HG03066 (cell line): ENCODE results near the gene VGLL1.

Source experiments
- ATAC-seq: cut with Tn5 transposase; IDR thresholded peaks from one replicate; pipeline ENCODE4 v1.9.1; 2021; ENCODE audit warnings: low read depth; ENCODE audit not compliant: unreplicated experiment

VGLL1 gene

DNA sequence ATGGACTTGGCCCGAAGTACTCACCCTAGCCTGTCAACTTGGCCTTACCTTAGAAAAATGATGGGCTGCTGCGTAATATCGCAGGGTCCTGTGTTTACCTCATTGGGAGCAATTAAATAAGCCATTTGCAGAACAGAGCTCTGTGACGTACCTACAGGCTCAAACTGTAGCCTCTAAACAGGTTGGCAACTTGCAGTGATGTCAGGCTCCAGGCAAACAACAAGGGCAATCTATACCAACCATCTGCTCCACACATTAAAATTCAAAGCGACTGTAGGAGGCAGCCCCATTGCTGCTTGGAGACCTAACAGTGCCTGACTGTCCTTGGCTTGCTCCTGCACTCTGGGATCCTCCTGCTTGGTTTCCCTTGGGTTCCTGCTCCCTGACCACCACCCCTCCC, 17.2 kb downstream of the VGLL1 start:
- ATAC-seq = no peak

DNA sequence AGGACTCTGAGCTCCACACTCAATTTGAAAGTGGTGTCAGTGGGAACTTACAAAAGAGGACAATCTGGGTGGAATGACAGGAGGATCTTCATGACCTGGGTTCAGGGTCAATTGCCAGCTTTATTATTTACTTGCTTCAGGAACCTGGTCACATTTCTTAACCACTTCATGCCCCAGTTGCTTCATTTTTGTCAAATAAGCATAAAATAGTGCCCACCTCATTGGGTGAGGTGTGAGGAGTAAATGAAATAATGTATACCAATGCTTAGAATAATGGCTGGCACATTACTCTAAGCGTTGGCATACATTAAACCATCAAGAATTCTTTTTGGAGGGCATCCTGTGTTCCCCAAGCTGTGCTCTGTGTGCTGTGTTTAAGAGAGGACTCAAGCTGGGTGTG, 19.4 kb downstream of the VGLL1 start:
- no peak for ATAC-seq

DNA sequence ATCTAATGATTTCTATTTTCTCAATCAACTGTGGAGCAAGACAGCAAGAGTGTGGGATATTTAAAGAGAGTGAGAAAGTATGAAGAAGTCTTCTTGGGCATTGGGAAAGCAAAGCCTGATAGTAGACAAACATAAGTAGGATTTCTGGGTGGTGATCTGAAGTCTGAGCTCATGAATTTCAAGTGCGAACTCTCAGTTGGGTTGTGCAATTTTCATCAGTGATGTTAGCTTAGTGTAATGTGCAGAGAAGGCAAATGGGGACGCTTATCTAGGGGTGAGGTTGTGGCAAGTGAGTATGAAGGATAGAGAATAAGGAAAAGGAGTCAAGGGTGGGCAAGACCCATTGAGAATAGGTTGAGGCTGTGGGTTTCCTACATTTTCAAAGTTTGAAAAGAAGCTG, 23.7 kb downstream of the VGLL1 start:
- ATAC-seq = no peak

DNA sequence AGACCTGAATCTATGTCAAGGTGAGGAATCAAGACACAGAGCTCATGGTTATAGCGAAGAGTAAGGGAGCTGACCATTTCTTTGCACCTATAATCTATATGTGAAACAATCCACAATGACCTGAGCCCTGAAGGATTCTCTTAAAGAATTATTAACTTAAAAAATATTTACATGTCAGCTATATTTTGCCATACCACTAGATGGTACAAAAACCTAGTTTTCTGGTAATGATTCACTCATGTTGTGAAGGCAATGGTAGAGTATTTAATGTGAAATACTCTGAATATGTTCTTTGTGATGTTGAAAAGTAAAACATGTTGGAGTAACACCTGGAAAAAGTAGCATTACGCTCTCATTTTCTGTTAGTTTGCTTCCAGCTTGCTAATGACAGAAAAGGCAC, 40.0 kb downstream of the VGLL1 start:
- ATAC-seq = no peak

DNA sequence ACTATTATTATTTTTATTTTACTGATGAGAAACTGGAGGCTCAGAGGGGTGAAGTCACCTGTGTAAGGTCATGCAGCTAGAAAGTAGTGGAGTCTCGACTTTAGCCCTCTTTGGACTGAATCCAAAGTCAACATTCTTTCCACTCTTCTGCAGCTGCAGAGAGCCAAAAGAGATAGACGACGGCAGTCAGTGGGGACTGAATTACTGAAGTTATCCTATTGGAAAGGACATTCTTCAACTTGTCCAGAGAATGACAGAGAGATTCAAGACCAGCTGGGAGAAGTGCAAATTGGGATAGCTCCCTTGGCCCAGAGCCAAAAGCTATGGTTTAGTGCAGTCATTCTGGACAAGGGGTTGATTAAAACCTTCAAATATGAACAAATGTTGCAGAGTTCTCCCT, 42.5 kb downstream of the VGLL1 start:
- no peak for ATAC-seq

DNA sequence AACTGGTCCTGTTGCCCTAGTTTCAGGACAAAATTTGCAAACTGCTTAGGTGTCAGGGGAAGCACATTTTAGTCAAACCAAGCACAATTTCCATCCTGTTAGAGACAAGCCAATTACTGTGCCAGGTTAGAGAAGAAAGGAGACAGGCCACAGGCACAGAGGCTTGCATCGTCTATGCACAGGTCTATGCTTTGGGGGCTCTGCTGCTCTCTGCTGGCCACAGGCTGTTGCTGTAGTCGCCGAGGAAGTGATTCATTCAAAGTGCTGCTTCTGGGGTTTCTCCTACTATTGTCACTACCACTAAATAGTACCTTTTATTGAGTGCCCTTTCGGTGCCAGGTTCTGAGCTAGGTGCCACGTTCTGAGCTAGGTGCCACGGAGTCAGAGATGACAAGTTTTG, 45.5 kb downstream of the VGLL1 start:
- peak; percentile 97 for ATAC-seq

DNA sequence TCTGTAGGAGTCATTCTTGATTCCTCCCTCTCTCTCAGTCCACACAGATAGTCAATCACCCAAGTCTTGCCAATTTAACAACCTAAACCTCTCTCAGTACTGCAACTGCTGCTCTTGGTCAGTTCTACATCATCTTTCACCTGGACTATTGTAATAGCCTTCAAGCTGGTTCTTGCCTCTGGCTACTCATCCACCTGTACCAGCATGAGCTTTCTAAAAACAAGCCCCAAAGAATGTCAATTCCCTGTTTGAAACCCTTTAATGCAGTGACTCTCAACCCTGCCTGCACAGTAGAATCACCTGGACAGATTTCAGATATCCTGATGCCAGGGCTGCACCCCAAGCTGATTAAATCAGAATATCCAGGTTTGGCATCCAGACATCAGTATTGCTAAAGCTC, 48.3 kb downstream of the VGLL1 start:
- no peak for ATAC-seq

DNA sequence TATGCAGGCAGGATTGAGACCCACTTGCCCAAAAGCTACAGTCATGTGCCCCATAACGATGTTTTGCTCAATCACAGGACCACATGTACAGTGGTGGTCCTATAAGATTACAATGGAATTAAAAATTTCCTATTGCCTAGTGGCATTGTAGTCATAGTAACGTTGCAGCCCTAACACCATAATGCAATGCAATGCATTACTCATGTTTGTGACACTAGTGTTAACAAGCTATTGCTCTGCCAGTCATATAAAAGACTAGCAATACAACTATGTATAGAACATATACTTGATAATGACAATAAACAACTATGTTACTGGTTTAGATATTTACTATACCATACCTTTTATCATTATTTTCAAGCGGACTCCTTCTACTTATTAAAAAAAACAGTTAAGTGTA, 50.6 kb downstream of the VGLL1 start:
- ATAC-seq = no peak

DNA sequence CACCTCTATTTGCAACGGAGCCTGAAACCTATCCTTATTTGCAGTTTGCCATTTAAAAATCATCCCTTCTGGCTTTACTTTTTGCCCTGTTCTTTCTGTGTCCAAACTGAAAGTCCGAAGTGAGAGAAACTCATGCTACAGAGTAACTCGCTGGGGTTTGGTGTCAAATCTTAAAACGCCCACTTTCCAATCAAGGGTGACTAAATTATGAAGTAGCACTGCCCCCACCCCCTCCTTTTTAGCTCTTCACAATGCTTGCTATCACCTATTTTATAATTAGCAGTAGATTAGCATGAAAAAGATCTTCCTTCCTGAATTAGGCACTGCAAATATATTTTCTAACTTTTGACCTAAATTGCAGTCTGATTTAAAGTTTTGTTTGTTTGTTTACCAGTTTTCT, 52.5 kb downstream of the VGLL1 start:
- peak; percentile 71 for ATAC-seq

DNA sequence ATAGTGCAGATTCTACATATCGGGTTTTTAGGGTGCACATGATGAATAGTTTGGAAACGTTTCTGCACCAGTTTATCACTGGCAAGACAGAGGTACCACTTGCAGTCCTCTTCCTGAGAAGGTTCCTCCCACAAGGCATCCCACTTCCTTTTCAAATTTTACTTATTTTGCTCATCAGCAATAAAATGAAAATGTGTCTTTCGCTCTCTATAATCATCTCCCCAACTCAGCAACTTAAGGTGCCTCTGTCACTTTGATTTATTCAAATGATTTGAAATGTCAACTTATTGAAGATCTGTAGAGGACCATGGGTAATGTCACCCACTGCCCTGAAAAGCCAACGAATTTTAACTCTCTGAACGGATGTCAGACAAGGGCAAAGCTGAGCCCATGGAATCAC, 53.2 kb downstream of the VGLL1 start:
- no peak for ATAC-seq

DNA sequence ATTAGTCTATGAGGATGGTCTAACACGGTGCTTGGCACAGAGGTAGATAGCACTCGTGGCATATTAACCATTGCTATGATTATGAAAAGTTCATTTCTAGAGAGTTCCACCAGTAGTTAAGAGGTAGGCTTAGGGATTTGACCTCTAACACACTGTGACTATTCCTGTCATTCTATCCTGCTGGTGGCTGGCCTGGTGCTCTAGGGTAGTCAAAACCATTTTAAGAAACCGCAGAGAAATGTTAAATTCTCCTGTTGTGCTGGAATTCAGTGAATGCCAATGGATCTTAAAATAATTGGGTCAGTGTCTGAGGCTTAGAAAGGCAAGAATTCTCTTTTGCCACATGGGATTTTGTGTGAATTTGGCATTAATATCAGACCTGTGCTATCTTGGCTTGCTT, 53.9 kb downstream of the VGLL1 start:
- no peak for ATAC-seq

DNA sequence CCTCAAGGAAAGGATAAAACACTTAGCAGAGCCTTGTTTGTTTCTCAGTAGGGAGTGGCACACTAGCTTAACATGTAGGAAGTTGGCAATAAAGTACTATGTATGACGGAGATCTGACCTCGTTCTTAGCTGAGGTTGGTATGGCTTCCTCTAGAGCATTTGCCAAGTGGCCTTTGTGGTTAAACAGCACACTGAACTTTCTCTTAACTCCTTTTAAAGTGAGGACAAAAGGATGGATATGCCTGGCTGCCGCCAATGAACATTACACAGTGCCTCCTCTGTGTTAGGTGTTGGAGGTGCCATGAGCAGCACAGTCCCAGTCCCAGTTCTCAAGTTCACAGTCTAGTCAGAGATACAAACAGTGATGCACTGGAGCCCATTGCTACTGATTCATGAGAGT, 54.4 kb downstream of the VGLL1 start:
- no peak for ATAC-seq

DNA sequence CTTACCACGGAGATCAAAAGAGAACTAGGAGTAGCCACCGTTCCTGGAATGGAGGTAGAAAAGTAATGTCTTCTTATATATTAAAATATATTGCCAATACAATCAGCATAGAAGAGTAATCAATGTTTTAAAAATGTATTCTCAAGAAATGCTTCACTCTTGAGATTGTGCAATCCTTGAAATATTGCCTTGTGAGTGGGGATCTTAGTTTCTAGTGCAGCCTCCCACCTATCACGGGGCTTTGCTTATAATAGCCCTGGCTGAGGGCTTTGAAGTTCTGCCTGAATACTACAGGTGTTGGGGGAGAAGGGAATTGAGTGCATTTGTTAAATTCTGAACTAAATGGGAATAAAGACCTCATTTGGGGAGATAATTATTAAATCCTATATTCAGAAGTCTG, 55.5 kb downstream of the VGLL1 start:
- ATAC-seq = no peak

DNA sequence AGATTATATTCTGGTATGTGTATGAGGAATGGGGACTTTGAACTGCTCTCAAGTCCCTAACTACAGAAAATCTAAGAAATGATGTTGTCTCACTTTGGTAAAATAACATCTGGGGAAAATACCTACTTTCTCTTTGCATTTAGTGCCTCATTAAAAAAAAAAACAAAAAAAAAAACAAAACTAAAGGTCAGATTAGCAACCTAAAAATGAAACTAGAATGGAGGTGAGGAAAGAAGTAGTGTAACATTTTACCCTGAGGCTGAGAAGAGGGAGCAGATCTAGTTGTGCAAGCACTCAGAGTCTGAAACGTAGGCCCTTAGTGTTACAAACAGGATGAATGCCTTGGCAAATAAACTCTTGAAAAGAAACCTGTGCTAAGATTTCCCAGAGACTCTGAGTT, 56.0 kb downstream of the VGLL1 start:
- peak; percentile 49 for ATAC-seq

DNA sequence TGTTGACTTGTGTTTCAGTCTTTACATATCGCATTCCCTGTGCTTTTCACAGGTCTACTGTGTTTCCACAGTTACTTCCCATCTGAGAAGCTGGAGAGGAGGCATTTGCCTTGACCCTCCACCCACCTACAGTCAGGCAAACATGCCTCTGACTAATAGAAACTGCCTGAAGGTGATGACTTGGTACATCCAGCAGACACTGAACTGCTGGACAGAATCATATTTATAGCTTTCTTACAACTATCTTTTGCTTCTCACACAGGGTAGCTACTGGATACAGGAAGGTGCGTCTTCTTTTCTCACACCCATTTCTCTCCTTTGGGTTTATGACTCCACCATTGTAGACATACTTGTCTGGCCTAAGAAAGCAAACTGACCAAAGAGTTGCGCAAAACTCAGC, 58.0 kb downstream of the VGLL1 start:
- ATAC-seq = no peak

DNA sequence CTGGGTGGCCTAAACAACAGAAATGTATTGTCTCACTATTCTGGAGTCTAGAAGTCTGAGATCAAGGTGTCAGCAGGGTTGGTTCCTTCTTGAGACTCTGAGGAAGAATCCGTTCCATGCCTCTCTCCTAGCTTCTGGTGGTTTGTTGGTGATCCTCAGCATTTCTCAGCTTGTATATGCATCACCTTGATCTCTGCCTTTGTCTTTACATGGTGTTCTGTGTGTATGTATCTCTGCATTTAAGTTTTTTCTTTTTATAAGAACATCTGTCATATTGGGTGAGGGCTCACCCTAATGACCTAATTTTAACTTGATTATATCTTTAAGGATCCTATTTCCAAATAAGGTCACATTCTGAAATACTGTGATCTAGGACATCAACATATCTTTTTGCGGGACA, 65.3 kb downstream of the VGLL1 start:
- ATAC-seq = no peak

DNA sequence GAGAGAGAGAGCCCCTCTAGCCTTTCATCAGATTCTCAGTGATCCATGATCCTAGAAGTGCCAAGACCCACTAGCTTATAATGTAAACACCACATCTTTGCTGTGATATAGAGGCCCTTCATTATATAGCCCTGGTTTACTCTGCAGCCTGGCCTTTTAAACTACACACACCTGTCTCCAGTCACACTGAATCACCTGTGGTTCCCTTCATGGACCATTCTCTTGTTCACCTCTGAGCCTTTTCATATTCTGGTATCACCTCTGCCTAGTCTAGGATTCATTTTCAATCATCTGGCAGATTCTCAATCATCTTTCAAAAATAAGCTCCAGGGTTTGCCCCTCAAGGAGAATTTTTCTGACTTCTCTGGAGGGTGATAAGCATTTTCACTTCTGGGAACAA, 65.9 kb downstream of the VGLL1 start:
- ATAC-seq = no peak

DNA sequence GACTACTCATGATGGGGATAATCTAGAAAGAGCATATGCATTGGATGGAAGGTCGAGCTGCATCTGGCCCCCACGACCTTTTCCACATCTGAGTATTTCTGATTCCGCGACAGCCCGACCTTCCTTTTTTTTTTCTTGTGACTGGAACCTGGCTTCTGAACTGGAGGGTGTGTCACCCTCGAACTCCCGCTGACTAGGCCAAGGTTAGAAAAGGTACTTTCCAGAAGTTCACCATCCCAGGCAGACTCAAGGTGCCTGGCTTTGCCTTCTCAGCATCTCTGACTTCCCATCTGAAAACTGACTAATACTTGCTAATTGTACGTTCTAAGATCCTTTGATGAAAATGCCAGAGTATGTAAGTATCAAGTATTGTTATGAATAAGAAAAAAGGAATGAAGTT, 66.6 kb downstream of the VGLL1 start:
- ATAC-seq = no peak

DNA sequence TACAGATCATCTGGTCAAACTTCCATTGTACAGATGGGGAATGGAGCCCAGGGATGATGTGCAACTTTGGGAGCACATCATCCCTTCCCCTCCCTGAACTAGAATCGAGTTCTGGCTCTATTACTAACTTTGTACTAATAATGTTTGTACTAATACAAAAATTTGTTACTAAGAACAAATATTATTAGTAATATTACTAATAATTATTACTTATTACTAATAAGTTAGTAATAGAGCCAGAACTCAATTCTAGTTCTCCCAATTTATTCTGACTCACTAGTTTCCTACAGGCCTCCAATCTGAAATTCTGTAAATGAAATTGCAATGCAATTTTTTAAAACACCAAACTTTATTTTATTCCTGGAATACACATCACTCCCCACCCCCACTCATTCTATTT, 68.0 kb downstream of the VGLL1 start:
- no peak for ATAC-seq
